K562 (cell line): ENCODE measurements around the gene CNOT6. TPM values are rescaled to one million over a fixed set of nuclear protein-coding genes. Genes with fewer than 3 reads are reported as not detected.

Source experiments
- ARHGAP35 ChIP-seq: fragments of 450-650 bp; IDR thresholded peaks from 2 replicates; pipeline ENCODE4 v1.6.1; 2018; ENCODE audit not compliant: partially characterized antibody
- CBFA2T2 ChIP-seq: fragments of 450-650 bp; conservative IDR thresholded peaks from 2 replicates; pipeline ENCODE4 v1.6.1; 2017; ENCODE audit warnings: mild to moderate bottlenecking
- CBX1 ChIP-seq: sonication (generic); IDR thresholded peaks from 2 replicates; pipeline ENCODE4 v1.6.1; 2016; ENCODE audit warnings: antibody characterized with exemption, low read depth, mild to moderate bottlenecking
- DPF2 ChIP-seq: fragments of 450-650 bp; IDR thresholded peaks from 2 replicates; pipeline ENCODE4 v1.6.1; 2016
- FOXA3 ChIP-seq, 2 experiments: fragments of 450-650 bp in 1 of 2; sonication (generic) in 1 of 2; formaldehyde crosslinking; IDR thresholded peaks in 1 of 2; conservative IDR thresholded peaks in 1 of 2; 2 replicates each; pipeline versions ENCODE4 v1.4.0 to v1.8.0; 2020 to 2022; ENCODE audit warnings: mild to moderate bottlenecking in 2 of 2, missing genetic modification reagents in 1 of 2
- GABPB1 ChIP-seq: sonication (generic); formaldehyde crosslinking; IDR thresholded peaks from 2 replicates; pipeline ENCODE4 v1.8.0; 2022; ENCODE audit warnings: mild to moderate bottlenecking, missing genetic modification reagents
- GTF2F1 ChIP-seq: IDR thresholded peaks from 2 replicates; pipeline ENCODE4 v1.6.1; 2011; ENCODE audit warnings: low read depth, low read length, improper control_type of control experiment
- KLF13 ChIP-seq: fragments of 450-650 bp; IDR thresholded peaks from 2 replicates; pipeline ENCODE4 v1.6.1; 2016; ENCODE audit warnings: missing genetic modification characterization, low read depth, mild to moderate bottlenecking, missing compliant biosample characterization, moderate library complexity, borderline replicate concordance
- KLF6 ChIP-seq: fragments of 250-450 bp; sonication (Bioruptor Pico); IDR thresholded peaks from 2 replicates; pipeline ENCODE4 v1.4.0; 2020; ENCODE audit warnings: mild to moderate bottlenecking, moderate library complexity, borderline replicate concordance
- MAZ ChIP-seq, 2 experiments: fragments of 450-650 bp in 1 of 2; sonication (generic) in 1 of 2; formaldehyde crosslinking; IDR thresholded peaks in 1 of 2; conservative IDR thresholded peaks in 1 of 2; 2 replicates each; pipeline versions ENCODE4 v1.4.0 to v1.5.0; 2020; ENCODE audit warnings: mild to moderate bottlenecking in 1 of 2, missing genetic modification reagents in 1 of 2
- MECOM ChIP-seq: fragments of 250-450 bp; sonication (Bioruptor Pico); IDR thresholded peaks from 2 replicates; pipeline ENCODE4 v1.8.0; 2022; ENCODE audit warnings: inconsistent platforms
- MLLT1 ChIP-seq, 2 experiments: fragments of 450-650 bp; IDR thresholded peaks; 2 replicates each; pipeline ENCODE4 v1.6.1; 2016
- SETDB1 ChIP-seq: IDR thresholded peaks from one replicate; pipeline ENCODE4 v1.6.1; 2012; ENCODE audit warnings: low read length, control low read depth, inconsistent platforms
- SP2 ChIP-seq: IDR thresholded peaks from 2 replicates; pipeline ENCODE4 v1.6.1; 2011; ENCODE audit warnings: mild to moderate bottlenecking, low read depth, low read length, moderate library complexity; ENCODE audit not compliant: poor library complexity, severe bottlenecking; ENCODE audit errors: extremely low read depth
- TCFL5 ChIP-seq: fragments of 250-450 bp; sonication (Bioruptor Pico); conservative IDR thresholded peaks from 2 replicates; pipeline ENCODE4 v1.6.1; 2021; ENCODE audit warnings: mild to moderate bottlenecking, moderate library complexity, matching md5 sums
- TFAP4 ChIP-seq: sonication (generic); formaldehyde crosslinking; IDR thresholded peaks from 2 replicates; pipeline ENCODE4 v1.8.0; 2022; ENCODE audit warnings: missing genetic modification reagents, mild to moderate bottlenecking, moderate library complexity, borderline replicate concordance
- UBTF ChIP-seq, 2 experiments: IDR thresholded peaks; 2 replicates each; pipeline ENCODE4 v1.6.1; 2012; ENCODE audit warnings: improper control_type of control experiment in 2 of 2, low read depth in 2 of 2, low read length in 2 of 2, borderline replicate concordance in 1 of 2
- USF2 ChIP-seq: sonication (generic); formaldehyde crosslinking; IDR thresholded peaks from 2 replicates; pipeline ENCODE4 v1.5.0; 2020; ENCODE audit warnings: missing genetic modification reagents
- XRCC4 ChIP-seq: IDR thresholded peaks from one replicate; pipeline ENCODE4 v1.6.1; 2011; ENCODE audit not compliant: insufficient read depth, insufficient read length; ENCODE audit errors: extremely low read depth
- ZNF41 ChIP-seq: fragments of 250-450 bp; sonication (Bioruptor Pico); conservative IDR thresholded peaks from 2 replicates; pipeline ENCODE4 v1.4.0; 2020; ENCODE audit warnings: mild to moderate bottlenecking
- ZNF707 ChIP-seq: fragments of 250-450 bp; sonication (Bioruptor Pico); conservative IDR thresholded peaks from 2 replicates; pipeline ENCODE4 v1.8.0; 2022; ENCODE audit warnings: inconsistent platforms, mild to moderate bottlenecking, moderate library complexity
- polyA plus RNA-seq, 8 experiments: library from polyadenylated mRNA; depleted of rRNA in 4 of 8; stranded (reverse) in 5 of 8; unstranded in 3 of 8; fragments of >200 nt; fragmentation: Nextera tagmentation in 2 of 8; fragmentation: Illumina TruSeq in 1 of 8; extraction: Ambion mirVana in 2 of 8; extraction: Trizol in 1 of 8; gene quantifications; 2 replicates each; pipeline versions ENCODE4 v1.2.1 to v1.2.3, GENCODE V29; 2011 to 2014; ENCODE audit warnings: inconsistent platforms in 1 of 8, missing spikeins in 1 of 8
- total RNA-seq, 7 experiments: library from RNA; depleted of rRNA in 6 of 7; stranded (reverse); fragments of >200 nt in 6 of 7; fragmentation: Illumina TruSeq in 2 of 7; extraction: Trizol in 2 of 7; gene quantifications; 2 replicates each; pipeline versions ENCODE4 v1.2.1 to v1.2.3, GENCODE V29; 2011 to 2021; ENCODE audit warnings: low replicate concordance in 1 of 7

CNOT6 gene
- total and polyA plus RNA-seq, 9 of the 15 experiments (the other 6 are each of a cell fraction or from before 2014, with no cell fraction given): 4.9 to 32.4 (median 14.0) TPM

GRCh38 chr5:180494060-180494509 lies at the start of gene CNOT6 (continued):
- TF ChIP-seq TFAP4 (CRISPR knock-in tag): peak; percentile 86
- TF ChIP-seq CBFA2T2: no peak
- TF ChIP-seq MECOM: no peak
- no peak for TF ChIP-seq XRCC4
- TF ChIP-seq TCFL5 (CRISPR knock-in tag): no peak
- no peak for TF ChIP-seq ZNF707
- 0 out of 2 replicates have a peak, but pooled peaks have one; percentile 55 for TF ChIP-seq KLF6
- TF ChIP-seq UBTF (IDR thresholded peaks at IDR 0.05; ENCODE audit: borderline replicate concordance in 1 of 2, low read depth in 2 of 2, low read length in 2 of 2): no peak
- no peak; the same call in 1 of the 2 replicates for TF ChIP-seq DPF2
- no peak for TF ChIP-seq SETDB1
- TF ChIP-seq ZNF41: no peak
- TF ChIP-seq FOXA3 (CRISPR knock-in tag; conservative IDR thresholded peaks at IDR 0.05 in 1 of 2, IDR thresholded peaks at IDR 0.05 in 1 of 2): peak; percentile 36 to 58; a peak in 2 of 4 replicates
- peak; percentile 67 to 83; a peak in 3 of 4 replicates for TF ChIP-seq MAZ (CRISPR knock-in tag; conservative IDR thresholded peaks at IDR 0.05 in 1 of 2, IDR thresholded peaks at IDR 0.05 in 1 of 2)
- TF ChIP-seq USF2 (CRISPR knock-in tag): no peak
- TF ChIP-seq KLF13 (tag): peak; percentile 95
- TF ChIP-seq MLLT1 (IDR thresholded peaks at IDR 0.05): peak; percentile 81 to 88
- 0 out of 2 replicates have a peak, but pooled peaks have one; percentile 26 for TF ChIP-seq GTF2F1
- peak; percentile 56; the same call in 1 of the 2 replicates for TF ChIP-seq GABPB1 (CRISPR knock-in tag)
- no peak for TF ChIP-seq SP2
- no peak for TF ChIP-seq CBX1
- peak; percentile 41 for TF ChIP-seq ARHGAP35
